ENCODE data around the gene CAMTA1.

The CAMTA1 gene

GRCh38 chr1:7656557-7657215 is 871.4 kb downstream of the CAMTA1 start:
- no peak for DNase-seq (ENCODE audit: low read depth)

- no peak for DNase-seq (ENCODE audit: low read depth)
Observed at GRCh38 chr1:7657287-7658016, 872.2 kb downstream of the CAMTA1 start.

GRCh38 chr1:7658099-7658498 is 872.8 kb downstream of the CAMTA1 start:
- no peak for DNase-seq (ENCODE audit: low read depth)

GRCh38 chr1:7659514-7659913 is 874.3 kb downstream of the CAMTA1 start:
- no peak for DNase-seq (ENCODE audit: low read depth)

- no peak for DNase-seq (ENCODE audit: low read depth)
Observed at GRCh38 chr1:7663451-7664146, 878.3 kb downstream of the CAMTA1 start.

GRCh38 chr1:7664147-7664892 is 879.1 kb downstream of the CAMTA1 start:
- DNase-seq (ENCODE audit: low read depth), result no peak

GRCh38 chr1:7664893-7665250 is 879.6 kb downstream of the CAMTA1 start:
- no peak for DNase-seq (ENCODE audit: low read depth)

GRCh38 chr1:7666249-7666648 is 881.0 kb downstream of the CAMTA1 start:
- no peak for DNase-seq (ENCODE audit: low read depth)

- DNase-seq (ENCODE audit: low read depth), result no peak
Observed at GRCh38 chr1:7667159-7667558, 881.9 kb downstream of the CAMTA1 start.

- peak; percentile 65 for DNase-seq (ENCODE audit: low read depth)
Observed at GRCh38 chr1:7667625-7668218, 882.5 kb downstream of the CAMTA1 start.

- peak; percentile 25 for DNase-seq (ENCODE audit: low read depth)
Observed at GRCh38 chr1:7669559-7670311, 884.5 kb downstream of the CAMTA1 start.

- DNase-seq (ENCODE audit: low read depth), result no peak
Observed at GRCh38 chr1:7670334-7671145, 885.3 kb downstream of the CAMTA1 start.

GRCh38 chr1:7671146-7671465 is 885.9 kb downstream of the CAMTA1 start:
- no peak for DNase-seq (ENCODE audit: low read depth)

GRCh38 chr1:7671676-7672075 is 886.4 kb downstream of the CAMTA1 start:
- no peak for DNase-seq (ENCODE audit: low read depth)

GRCh38 chr1:7672864-7673263 is 887.6 kb downstream of the CAMTA1 start:
- no peak for DNase-seq (ENCODE audit: low read depth)

- no peak for DNase-seq (ENCODE audit: low read depth)
Observed at GRCh38 chr1:7674972-7675371, 889.7 kb downstream of the CAMTA1 start.

- DNase-seq (ENCODE audit: low read depth), result no peak
Observed at GRCh38 chr1:7675431-7676273, 890.4 kb downstream of the CAMTA1 start.

- no peak for DNase-seq (ENCODE audit: low read depth)
Observed at GRCh38 chr1:7676274-7676945, 891.2 kb downstream of the CAMTA1 start.

- DNase-seq (ENCODE audit: low read depth), result no peak
Observed at GRCh38 chr1:7677111-7677510, 891.9 kb downstream of the CAMTA1 start.
